HCT116 (cell line): Measurements from ENCODE around the gene WDR35. TPM values are rescaled to one million over a fixed set of nuclear protein-coding genes. Genes with fewer than 3 reads are reported as not detected.

Experiments
- ATAC-seq: fragments of 200-7000 bp; cut with Tn5 transposase; 2 replicates; pipeline ENCODE4 v1.9.1; 2020; ENCODE audit warnings: mild to moderate bottlenecking, moderate library complexity
- BruUV-seq: library from RNA; stranded (reverse); fragments of 400-500 nt; replicated peaks from 2 replicates; lab custom pipeline; 2021; lab: Mats Ljungman, UMichigan
- CTCF ChIA-PET: fragments of 300-600 bp; sonication (Branson Sonifier 250); formaldehyde crosslinking; loops from one replicate; lab custom pipeline; 2021; ENCODE audit warnings: antibody characterized with exemption; lab: Charles Lee
- POLR2A ChIA-PET: fragments of 300-600, 350-600 bp; sonication (Branson Sonifier 250); formaldehyde crosslinking; loops from one replicate; lab custom pipeline; 2021; ENCODE audit warnings: antibody characterized with exemption; lab: Charles Lee
- RAD21 ChIA-PET, 2 experiments: fragments of 300-600 bp; sonication (Branson Sonifier 250); formaldehyde crosslinking; loops; one replicate each; lab custom pipeline; 2023; ENCODE audit warnings: low total read pairs in 2 of 2; ENCODE audit not compliant: uncharacterized antibody in 2 of 2, unreplicated experiment in 2 of 2, low non-redundant PET in 1 of 2; lab: Charles Lee
- DNase-seq: peaks from one replicate; pipeline ENCODE4 v3.0.0-alpha.2; 2010; ENCODE audit warnings: low read depth, low spot score
- H2AFZ ChIP-seq: fragments of 200-600 bp; shearing (Covaris generic), sonication (generic); 2 replicates; pipeline ENCODE4 v1.6.1; 2017; ENCODE audit warnings: low read depth, mixed run types, mixed read lengths, antibody characterized with exemption, low read length; ENCODE audit not compliant: poor library complexity, severe bottlenecking
- H3K27ac ChIP-seq: 2 replicates; pipeline ENCODE4 v1.5.1; 2012; ENCODE audit warnings: low read depth, low read length
- H3K27me3 ChIP-seq: fragments of 200-600 bp; sonication (generic); 2 replicates; pipeline ENCODE4 v1.6.1; 2016; ENCODE audit warnings: mixed run types, low read length, mixed read lengths; ENCODE audit not compliant: insufficient read depth
- H3K36me3 ChIP-seq, 2 experiments: fragments of 200-500 bp in 1 of 2; fragments of 200-600 bp in 1 of 2; sonication (Bioruptor generic) in 1 of 2; sonication (generic) in 1 of 2; 2 replicates each; pipeline versions ENCODE4 v1.5.1 to v1.6.1; 2014 to 2016; ENCODE audit warnings: low read length in 2 of 2, inconsistent platforms in 1 of 2, mixed read lengths in 1 of 2, mixed run types in 1 of 2; ENCODE audit not compliant: insufficient read depth in 2 of 2, control insufficient read depth in 1 of 2
- H3K4me1 ChIP-seq, 2 experiments: fragments of 200-600 bp in 1 of 2; sonication (generic) in 1 of 2; 2 replicates each; pipeline versions ENCODE4 v1.5.1 to v1.6.1; 2012 to 2017; ENCODE audit warnings: low read length in 2 of 2, inconsistent platforms in 1 of 2, mild to moderate bottlenecking in 1 of 2, mixed read lengths in 1 of 2, mixed run types in 1 of 2, moderate library complexity in 1 of 2; ENCODE audit not compliant: insufficient read depth in 2 of 2, control insufficient read depth in 1 of 2
- H3K4me2 ChIP-seq: fragments of 200-600 bp; sonication (generic); 2 replicates; pipeline ENCODE4 v1.6.1; 2017; ENCODE audit warnings: mixed run types, low read length, mixed read lengths
- H3K4me3 ChIP-seq, 2 experiments: fragments of 200-600 bp in 1 of 2; sonication (generic) in 1 of 2; replicated peaks in 1 of 2; 2 replicates each; pipeline ENCODE4 v1.5.1; 2011 to 2016; ENCODE audit warnings: low read length in 2 of 2, control low read depth in 1 of 2, low read depth in 1 of 2, mild to moderate bottlenecking in 1 of 2, mixed read lengths in 1 of 2, mixed run types in 1 of 2
- H3K79me2 ChIP-seq: fragments of 200-600 bp; sonication (generic); 2 replicates; pipeline ENCODE4 v1.6.1; 2017; ENCODE audit warnings: mild to moderate bottlenecking, mixed run types, low read length, moderate library complexity, mixed read lengths; ENCODE audit not compliant: insufficient read depth
- H3K9ac ChIP-seq: fragments of 200-600 bp; sonication (generic); 2 replicates; pipeline ENCODE4 v1.6.1; 2016; ENCODE audit warnings: low read length, mixed read lengths
- H3K9me2 ChIP-seq: fragments of 200-600 bp; sonication (generic), shearing (Covaris generic); 2 replicates; pipeline ENCODE4 v1.6.1; 2017; ENCODE audit warnings: mixed run types, mild to moderate bottlenecking, moderate library complexity; ENCODE audit not compliant: insufficient read depth
- H3K9me3 ChIP-seq, 2 experiments: fragments of 200-500 bp in 1 of 2; fragments of 200-600 bp in 1 of 2; sonication (Bioruptor generic) in 1 of 2; sonication (generic) in 1 of 2; 2 replicates each; pipeline ENCODE4 v1.6.1; 2014 to 2017; ENCODE audit warnings: low read length in 2 of 2, mixed read lengths in 2 of 2, inconsistent platforms in 1 of 2, low read depth in 1 of 2, mild to moderate bottlenecking in 1 of 2, mixed run types in 1 of 2, moderate library complexity in 1 of 2; ENCODE audit not compliant: control insufficient read depth in 1 of 2, insufficient read depth in 1 of 2
- H4K20me1 ChIP-seq: fragments of 200-600 bp; sonication (generic), shearing (Covaris generic); 2 replicates; pipeline ENCODE4 v1.6.1; 2017; ENCODE audit warnings: mixed run types, mild to moderate bottlenecking, moderate library complexity; ENCODE audit not compliant: insufficient read depth
- CBX3 ChIP-seq: IDR thresholded peaks from 2 replicates; pipeline ENCODE4 v1.6.1; 2012; ENCODE audit warnings: low read depth
- CEBPB ChIP-seq: IDR thresholded peaks from 2 replicates; pipeline ENCODE4 v1.6.1; 2012; ENCODE audit warnings: low read depth
- CTCF ChIP-seq, 3 experiments: fragments of 200-600 bp in 1 of 3; sonication (generic) in 1 of 3; IDR thresholded peaks in 2 of 3; conservative IDR thresholded peaks in 1 of 3; 2 replicates each; pipeline ENCODE4 v1.5.1; 2012 to 2017; ENCODE audit warnings: low read depth in 2 of 3, low read length in 2 of 3, antibody characterized with exemption in 1 of 3, borderline replicate concordance in 1 of 3, control low read depth in 1 of 3, mild to moderate bottlenecking in 1 of 3, mixed read lengths in 1 of 3, mixed run types in 1 of 3, moderate library complexity in 1 of 3; ENCODE audit not compliant: insufficient read depth in 1 of 3
- EGR1 ChIP-seq: IDR thresholded peaks from 2 replicates; pipeline ENCODE4 v1.6.1; 2012; ENCODE audit warnings: low read depth
- FOSL1 ChIP-seq: IDR thresholded peaks from 2 replicates; pipeline ENCODE4 v1.6.1; 2012; ENCODE audit warnings: low read depth
- JUND ChIP-seq: IDR thresholded peaks from 2 replicates; pipeline ENCODE4 v1.6.1; 2012
- MAX ChIP-seq: IDR thresholded peaks from 2 replicates; pipeline ENCODE4 v1.6.1; 2012
- POLR2A ChIP-seq: IDR thresholded peaks from 2 replicates; pipeline ENCODE4 v1.7.0; 2011; ENCODE audit warnings: borderline replicate concordance; ENCODE audit not compliant: insufficient read depth, insufficient read length; ENCODE audit errors: extremely low read depth
- POLR2AphosphoS5 ChIP-seq: IDR thresholded peaks from 2 replicates; pipeline ENCODE4 v1.6.1; 2011; ENCODE audit warnings: mild to moderate bottlenecking, low read depth, low read length, moderate library complexity
- RAD21 ChIP-seq: IDR thresholded peaks from 2 replicates; pipeline ENCODE4 v1.6.1; 2012; ENCODE audit warnings: low read depth, mild to moderate bottlenecking
- REST ChIP-seq: IDR thresholded peaks from 2 replicates; pipeline ENCODE4 v1.6.1; 2012; ENCODE audit warnings: low read depth
- SIN3A ChIP-seq: IDR thresholded peaks from 2 replicates; pipeline ENCODE4 v1.6.1; 2012; ENCODE audit warnings: low read depth
- SP1 ChIP-seq: IDR thresholded peaks from 2 replicates; pipeline ENCODE4 v1.6.1; 2012; ENCODE audit warnings: low read depth
- SRF ChIP-seq: IDR thresholded peaks from 2 replicates; pipeline ENCODE4 v1.6.1; 2012; ENCODE audit warnings: low read depth
- ZFX ChIP-seq: fragments of 450-650 bp; IDR thresholded peaks from 2 replicates; pipeline ENCODE4 v1.6.1; 2017
- ZNF274 ChIP-seq: fragments of 200-500 bp; sonication (Bioruptor generic); IDR thresholded peaks from 2 replicates; pipeline ENCODE4 v1.6.1; 2014; ENCODE audit warnings: mild to moderate bottlenecking, low read depth, low read length, inconsistent platforms
- intact Hi-C: fragments of 100-400 bp; cut with micrococcal nuclease; formaldehyde crosslinking; loops from 2 replicates; pipeline ENCODE4 v1.10.0; 2022
- total RNA-seq: library from RNA; stranded (reverse); gene quantifications from one replicate; pipeline ENCODE4 v1.2.1, GENCODE V29; 2021; ENCODE audit not compliant: unreplicated experiment

WDR35 gene
- total RNA-seq, 1 experiment from 2014 or later, result 9.6 TPM

- Histone ChIP-seq H3K4me3 (no peak overlapping the region), H3K27me3 (no peaks in the 10 kb centered on the region), H3K4me1 (no peaks in the 10 kb centered on the region), H4K20me1 (no peaks in the 10 kb centered on the region), H3K9me2 (no peaks in the 10 kb centered on the region), H3K9ac (no peak overlapping the region), H3K36me3 (no peaks in the 10 kb centered on the region), H3K9me3 (no peaks in the 10 kb centered on the region), H2AFZ (no peak overlapping the region), H3K79me2 (no peaks in the 10 kb centered on the region), H3K4me2 (no peak overlapping the region), H3K27ac (no peak overlapping the region)
- DNase-seq (no peak), ATAC-seq (no peak)
- RAD21 ChIA-PET, result no interaction called here
- intact Hi-C loops, result no loop called here
- POLR2A ChIA-PET, result no interaction called here
- BruUV-seq, result no TSS peak
- TF ChIP-seq SIN3A (no peak), POLR2AphosphoS5 (no peak), POLR2A (no peak), FOSL1 (no peak), ZNF274 (no peak), SRF (no peak), CBX3 (no peak)
- CTCF ChIA-PET, result no interaction called here
Observed at GRCh38 chr2:20018601-20019152, 28.8 kb upstream of the WDR35 start.

- no peaks in the 10 kb centered on the region for H3K9me2 ChIP-seq
- H3K36me3 ChIP-seq, result no peaks in the 10 kb centered on the region
- BruUV-seq, result no TSS peak
- TF ChIP-seq CTCF (IDR thresholded peaks at IDR 0.05 in 2 of 3, conservative IDR thresholded peaks at IDR 0.05 in 1 of 3; ENCODE audit: borderline replicate concordance in 1 of 3, insufficient read depth in 1 of 3, low read depth in 2 of 3, low read length in 2 of 3) (peak; percentile 7 to 39 (median 29); a peak in 3 of 6 replicates), CEBPB (no peak), FOSL1 (no peak), POLR2AphosphoS5 (no peak), JUND (no peak), MAX (no peak), ZFX (no peak), EGR1 (no peak), POLR2A (no peak), RAD21 (peak; percentile 8; the same call in 1 of the 2 replicates), REST (no peak), SP1 (no peak), SRF (no peak)
- CTCF ChIA-PET, result interaction anchor here (0.9 to 2.5 kb wide), 11 partner anchors 8 to 362 kb away, joined by 3 to 35 read pairs (median 9); partner anchors contain the start of gene LAPTM4A
- POLR2A ChIA-PET, result no interaction called here
- ATAC-seq, result 0 out of 2 replicates have a peak, but pooled peaks have one; percentile 34
- H3K4me2 ChIP-seq, result no peak overlapping the region
- H4K20me1 ChIP-seq, result no peaks in the 10 kb centered on the region
- H3K79me2 ChIP-seq, result no peaks in the 10 kb centered on the region
- intact Hi-C loops, result no loop called here
- RAD21 ChIA-PET, result interaction anchor here in 1 of 2 experiments (1.9 kb wide), 1 partner anchor 78 kb away, joined by 7 read pairs; no protein-coding TSS in a partner anchor
- H3K9ac ChIP-seq, result no peak overlapping the region
- no peak overlapping the region for H3K27ac ChIP-seq
- H3K27me3 ChIP-seq, result no peaks in the 10 kb centered on the region
- H3K4me3 ChIP-seq, result no peak overlapping the region
- no peak for DNase-seq
- no peak overlapping the region for H2AFZ ChIP-seq
- H3K4me1 ChIP-seq, result no peaks in the 10 kb centered on the region
- H3K9me3 ChIP-seq, result no peaks in the 10 kb centered on the region
Observed at GRCh38 chr2:20016346-20016745, 26.4 kb upstream of the WDR35 start.
